Effector memory CD4-positive, alpha-beta T cell (primary cell): ENCODE data around the gene CEP350.

Source experiments
- DNase-seq, 3 donors: peaks; one replicate each; pipeline ENCODE4 v3.0.0-alpha.2; 2020
- H3K27ac ChIP-seq: 2 replicates; pipeline ENCODE4 v1.7.0; 2013; ENCODE audit warnings: mild to moderate bottlenecking, low read length, moderate library complexity; ENCODE audit not compliant: insufficient read depth, poor library complexity, severe bottlenecking
- H3K27me3 ChIP-seq: replicated peaks from 2 replicates; pipeline ENCODE4 v1.7.0; 2013; ENCODE audit warnings: mild to moderate bottlenecking, low read length; ENCODE audit not compliant: insufficient read depth, control insufficient read depth, poor library complexity, severe bottlenecking
- H3K36me3 ChIP-seq: 2 replicates; pipeline ENCODE4 v1.7.0; 2013; ENCODE audit warnings: mild to moderate bottlenecking, low read length, moderate library complexity; ENCODE audit not compliant: control insufficient read depth, insufficient read depth
- H3K4me1 ChIP-seq: 2 replicates; pipeline ENCODE4 v1.7.0; 2013; ENCODE audit warnings: low read length, mild to moderate bottlenecking; ENCODE audit not compliant: control insufficient read depth, insufficient read depth, poor library complexity, severe bottlenecking
- H3K4me3 ChIP-seq: 2 replicates; pipeline ENCODE4 v1.7.0; 2013; ENCODE audit warnings: low read length, low read depth, mild to moderate bottlenecking; ENCODE audit not compliant: insufficient read depth, poor library complexity, severe bottlenecking
- H3K9me3 ChIP-seq: 2 replicates; pipeline ENCODE4 v1.7.0; 2013; ENCODE audit warnings: mild to moderate bottlenecking, low read length, moderate library complexity; ENCODE audit not compliant: control insufficient read depth

CEP350 gene

GRCh38 chr1:180158149-180159147 lies 203.8 kb downstream of the CEP350 start:
- no peak overlapping the region for H3K27ac ChIP-seq
- H3K36me3 ChIP-seq, result no peaks in the 10 kb centered on the region
- no peaks in the 10 kb centered on the region for H3K9me3 ChIP-seq
- peaks cover 14% of the 10 kb centered on the region for H3K4me1 ChIP-seq
- no peak overlapping the region for H3K4me3 ChIP-seq
- no peak for DNase-seq
- no peaks in the 10 kb centered on the region for H3K27me3 ChIP-seq

- H3K9me3 ChIP-seq, result no peaks in the 10 kb centered on the region
- H3K4me3 ChIP-seq, result no peak overlapping the region
- no peak overlapping the region for H3K27ac ChIP-seq
- no peak for DNase-seq
- H3K36me3 ChIP-seq, result no peaks in the 10 kb centered on the region
- peaks cover 5% of the 10 kb centered on the region for H3K4me1 ChIP-seq
- H3K27me3 ChIP-seq, result no peaks in the 10 kb centered on the region
These were observed 205.7 kb downstream of the CEP350 start for GRCh38 chr1:180160357-180160756.

- Histone ChIP-seq H3K9me3 (no peaks in the 10 kb centered on the region), H3K36me3 (no peaks in the 10 kb centered on the region), H3K4me3 (no peak overlapping the region), H3K4me1 (no peaks in the 10 kb centered on the region), H3K27ac (no peak overlapping the region), H3K27me3 (no peaks in the 10 kb centered on the region)
- no peak for DNase-seq
These were observed 208.4 kb downstream of the CEP350 start for GRCh38 chr1:180163041-180163440.
